Left lung (tissue), 10 donors: ENCODE data around the gene BRPF1. TPM values are rescaled to one million over a fixed set of nuclear protein-coding genes. Genes with fewer than 3 reads are reported as not detected.

Experiments used
- ATAC-seq: fragments of 200-7000 bp; cut with Tn5 transposase; one replicate; pipeline ENCODE4 v1.9.1; 2020; ENCODE audit warnings: moderate library complexity
- DNase-seq, 4 donors: peaks; one replicate each; pipeline ENCODE4 v3.0.0-alpha.2; 2013 to 2020
- H3K27ac ChIP-seq, 2 donors: fragments of 200-600 bp; sonication (generic) in 1 of 2; one replicate each; pipeline versions ENCODE4 v1.5.0 to v1.8.0; 2020 to 2021
- H3K27me3 ChIP-seq, 2 donors: fragments of 200-600 bp; sonication (generic) in 1 of 2; one replicate each; pipeline versions ENCODE4 v1.5.0 to v1.8.0; 2020 to 2021
- H3K36me3 ChIP-seq, 2 donors: fragments of 200-600 bp; sonication (generic) in 1 of 2; one replicate each; pipeline versions ENCODE4 v1.5.0 to v1.8.0; 2020 to 2021
- H3K4me1 ChIP-seq, 2 donors: fragments of 200-600 bp; one replicate each; pipeline ENCODE4 v1.8.0; 2021
- H3K4me3 ChIP-seq, 2 donors: fragments of 200-600 bp; sonication (generic) in 1 of 2; one replicate each; pipeline versions ENCODE4 v1.5.0 to v1.8.0; 2020 to 2021; ENCODE audit warnings: mild to moderate bottlenecking in 1 of 2
- H3K9me3 ChIP-seq, 2 donors: fragments of 200-600 bp; sonication (generic) in 1 of 2; one replicate each; pipeline versions ENCODE4 v1.5.0 to v1.8.0; 2020 to 2021
- intact Hi-C, 2 donors: fragments of 100-400 bp; cut with DNase I; formaldehyde crosslinking; loops; one replicate each; pipeline versions ENCODE4 v1.11.2 to v1.14.2; 2022
- polyA plus RNA-seq, 6 donors: library from polyadenylated mRNA; unstranded; fragments of 120-200 nt; gene quantifications; one replicate each; pipeline ENCODE4 v1.2.1, GENCODE V29; 2013; ENCODE audit not compliant: insufficient read length in 6 of 6
- total RNA-seq, 2 donors: library from RNA; stranded (reverse); fragmentation: NEBNext Ultra II Directional; extraction: Animal tissue kit (Norgen Biotek cat#: 25700); gene quantifications; one replicate each; pipeline ENCODE4 v1.2.1, GENCODE V29; 2021
- TF ChIP-seq, protein P1 (sequence below), 2 donors: fragments of 200-600 bp; sonication (generic) in 1 of 2; IDR thresholded peaks; one replicate each; pipeline versions ENCODE4 v1.5.0 to v1.8.0; 2021; ENCODE audit warnings: antibody characterized with exemption in 2 of 2
- donor health status: DM: no; HTN: yes; CAD: no.
- donor health status: DM: no; HTN: no; CAD: no.

Gene BRPF1
- total and polyA plus RNA-seq, 8 donors: 15.2 to 24.1 (median 21.9) TPM

DNA sequence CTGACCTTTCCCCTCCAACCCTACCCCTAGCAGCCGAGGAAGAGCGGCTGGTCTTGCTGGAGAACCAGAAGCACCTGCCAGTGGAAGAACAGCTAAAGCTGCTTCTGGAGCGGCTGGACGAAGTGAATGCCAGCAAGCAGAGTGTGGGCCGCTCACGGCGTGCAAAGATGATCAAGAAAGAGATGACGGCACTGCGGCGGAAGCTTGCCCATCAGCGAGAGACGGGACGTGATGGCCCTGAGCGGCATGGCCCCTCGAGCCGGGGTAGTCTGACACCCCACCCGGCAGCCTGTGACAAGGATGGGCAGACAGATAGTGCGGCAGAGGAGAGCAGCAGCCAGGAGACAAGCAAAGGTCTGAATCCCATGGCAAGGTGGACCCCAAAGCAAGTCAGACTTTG, 12.0 kb downstream of the BRPF1 start:
- Histone ChIP-seq H3K4me3 (no peak overlapping the region), H3K9me3 (no peaks in the 10 kb centered on the region), H3K4me1 (no peaks in the 10 kb centered on the region), H3K27me3 (no peaks in the 10 kb centered on the region), H3K27ac (no peak overlapping the region), H3K36me3 (peaks cover 0 to 100% of the 10 kb centered on the region in 2 donors)
- intact Hi-C loops: no loop called here
- ATAC-seq: no peak
- TF ChIP-seq, protein P1, sequence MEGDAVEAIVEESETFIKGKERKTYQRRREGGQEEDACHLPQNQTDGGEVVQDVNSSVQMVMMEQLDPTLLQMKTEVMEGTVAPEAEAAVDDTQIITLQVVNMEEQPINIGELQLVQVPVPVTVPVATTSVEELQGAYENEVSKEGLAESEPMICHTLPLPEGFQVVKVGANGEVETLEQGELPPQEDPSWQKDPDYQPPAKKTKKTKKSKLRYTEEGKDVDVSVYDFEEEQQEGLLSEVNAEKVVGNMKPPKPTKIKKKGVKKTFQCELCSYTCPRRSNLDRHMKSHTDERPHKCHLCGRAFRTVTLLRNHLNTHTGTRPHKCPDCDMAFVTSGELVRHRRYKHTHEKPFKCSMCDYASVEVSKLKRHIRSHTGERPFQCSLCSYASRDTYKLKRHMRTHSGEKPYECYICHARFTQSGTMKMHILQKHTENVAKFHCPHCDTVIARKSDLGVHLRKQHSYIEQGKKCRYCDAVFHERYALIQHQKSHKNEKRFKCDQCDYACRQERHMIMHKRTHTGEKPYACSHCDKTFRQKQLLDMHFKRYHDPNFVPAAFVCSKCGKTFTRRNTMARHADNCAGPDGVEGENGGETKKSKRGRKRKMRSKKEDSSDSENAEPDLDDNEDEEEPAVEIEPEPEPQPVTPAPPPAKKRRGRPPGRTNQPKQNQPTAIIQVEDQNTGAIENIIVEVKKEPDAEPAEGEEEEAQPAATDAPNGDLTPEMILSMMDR (IDR thresholded peaks at IDR 0.05): no peak
- no peak for DNase-seq

DNA sequence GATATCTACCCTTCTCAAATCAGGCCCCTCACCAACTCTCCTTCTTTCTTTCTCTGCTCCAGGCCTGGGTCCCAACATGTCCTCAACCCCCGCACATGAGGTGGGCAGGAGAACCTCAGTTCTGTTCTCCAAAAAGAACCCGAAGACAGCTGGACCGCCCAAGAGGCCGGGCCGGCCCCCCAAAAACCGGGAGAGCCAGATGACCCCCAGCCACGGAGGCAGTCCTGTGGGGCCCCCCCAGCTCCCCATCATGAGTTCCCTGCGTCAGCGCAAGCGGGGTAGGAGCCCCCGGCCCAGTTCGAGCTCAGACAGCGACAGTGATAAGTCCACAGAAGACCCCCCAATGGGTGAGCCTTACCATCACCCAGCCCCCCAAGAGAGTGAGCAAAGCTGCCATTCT, 12.6 kb downstream of the BRPF1 start:
- peaks cover 0 to 6% of the 10 kb centered on the region in 2 donors for H3K4me1 ChIP-seq
- TF ChIP-seq, protein P1 (IDR thresholded peaks at IDR 0.05): no peak
- DNase-seq (no peak), ATAC-seq (no peak)
- intact Hi-C loops: no loop called here
- H3K9me3 ChIP-seq: no peaks in the 10 kb centered on the region
- H3K4me3 ChIP-seq: no peak overlapping the region
- no peak overlapping the region for H3K27ac ChIP-seq
- H3K36me3 ChIP-seq: peaks cover 0 to 94% of the 10 kb centered on the region in 2 donors
- no peaks in the 10 kb centered on the region for H3K27me3 ChIP-seq

DNA sequence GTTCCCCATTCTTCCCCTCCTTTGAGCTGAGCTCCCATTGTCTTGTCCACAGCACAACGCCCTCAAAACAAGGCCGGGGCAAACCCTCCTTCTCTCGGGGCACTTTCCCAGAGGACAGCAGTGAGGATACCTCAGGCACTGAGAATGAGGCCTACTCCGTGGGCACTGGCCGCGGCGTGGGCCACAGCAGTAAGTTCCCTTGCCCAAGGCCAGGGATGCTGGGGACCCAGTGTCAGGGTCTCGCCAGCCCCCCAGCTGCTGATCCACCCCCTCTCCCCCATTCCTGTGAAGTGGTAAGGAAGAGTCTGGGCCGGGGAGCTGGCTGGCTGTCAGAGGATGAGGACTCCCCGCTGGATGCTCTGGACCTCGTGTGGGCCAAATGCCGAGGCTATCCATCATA, 14.0 kb downstream of the BRPF1 start:
- no peak overlapping the region for H3K27ac ChIP-seq
- no peaks in the 10 kb centered on the region for H3K27me3 ChIP-seq
- no peak overlapping the region for H3K4me3 ChIP-seq
- peaks cover 3 to 13% of the 10 kb centered on the region in 2 donors for H3K4me1 ChIP-seq
- TF ChIP-seq, protein P1 (IDR thresholded peaks at IDR 0.05): no peak
- ATAC-seq (no peak), DNase-seq (no peak)
- H3K9me3 ChIP-seq: no peaks in the 10 kb centered on the region
- peaks cover 0 to 81% of the 10 kb centered on the region in 2 donors for H3K36me3 ChIP-seq
- intact Hi-C loops: no loop called here

DNA sequence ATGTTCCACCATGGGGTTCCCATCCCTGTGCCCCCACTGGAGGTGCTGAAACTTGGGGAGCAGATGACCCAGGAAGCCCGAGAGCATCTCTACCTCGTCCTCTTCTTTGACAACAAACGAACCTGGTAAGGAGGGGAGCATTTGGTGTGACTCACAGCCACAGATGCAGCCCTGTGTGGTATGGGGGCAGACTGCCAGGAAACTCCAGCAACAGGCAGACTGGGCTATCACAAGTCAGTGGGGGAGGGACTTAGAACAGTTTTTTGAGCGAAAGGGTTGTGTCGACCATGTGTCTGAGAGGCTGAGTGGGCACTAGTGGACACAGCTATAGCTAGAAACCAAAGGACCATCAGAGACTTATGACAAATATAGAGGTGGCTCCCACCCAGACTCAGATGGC, 14.8 kb downstream of the BRPF1 start:
- DNase-seq (no peak), ATAC-seq (no peak)
- Histone ChIP-seq H3K36me3 (peaks cover 0 to 73% of the 10 kb centered on the region in 2 donors), H3K27me3 (no peaks in the 10 kb centered on the region), H3K4me3 (no peak overlapping the region), H3K9me3 (no peaks in the 10 kb centered on the region), H3K4me1 (peaks cover 11 to 21% of the 10 kb centered on the region in 2 donors), H3K27ac (no peak overlapping the region)
- intact Hi-C loops: no loop called here
- TF ChIP-seq, protein P1 (IDR thresholded peaks at IDR 0.05): no peak

DNA sequence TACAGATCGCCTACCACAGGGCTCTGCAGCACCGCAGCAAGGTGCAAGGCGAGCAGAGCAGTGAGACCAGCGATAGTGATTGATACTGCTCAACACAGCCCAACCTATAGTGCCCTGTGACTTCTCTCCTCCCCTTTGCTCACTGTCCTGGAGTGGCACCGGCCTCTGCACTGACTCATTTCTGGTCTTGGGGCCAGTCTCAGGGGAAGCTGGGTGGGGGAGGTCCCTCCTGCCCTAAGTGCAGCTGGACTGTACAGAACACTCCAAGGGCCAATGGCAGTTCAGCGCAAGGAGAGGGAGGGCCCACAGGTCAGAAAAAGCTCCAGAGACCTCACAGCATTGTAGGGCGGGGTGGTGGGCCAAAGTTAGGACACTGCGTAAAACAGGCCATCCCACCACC, 15.7 kb downstream of the BRPF1 start:
- ATAC-seq (no peak), DNase-seq (no peak)
- intact Hi-C loops: no loop called here
- Histone ChIP-seq H3K27ac (no peak overlapping the region), H3K27me3 (no peaks in the 10 kb centered on the region), H3K4me3 (no peak overlapping the region), H3K4me1 (peaks cover 13 to 29% of the 10 kb centered on the region in 2 donors), H3K9me3 (no peaks in the 10 kb centered on the region), H3K36me3 (peaks cover 0 to 73% of the 10 kb centered on the region in 2 donors)
- TF ChIP-seq, protein P1 (IDR thresholded peaks at IDR 0.05): no peak
